NT2/D1 (cell line): ENCODE data around the gene ULBP3.

ENCODE experiments used
- DNase-seq: peaks from one replicate; pipeline ENCODE4 v3.0.0-alpha.2; 2011; ENCODE audit warnings: low read depth, low spot score
- H3K27me3 ChIP-seq: 2 replicates; pipeline ENCODE4 v1.6.0; 2011; ENCODE audit warnings: mild to moderate bottlenecking; ENCODE audit not compliant: insufficient read length, insufficient read depth
- H3K36me3 ChIP-seq: 2 replicates; pipeline ENCODE4 v1.6.1; 2011; ENCODE audit warnings: mild to moderate bottlenecking, low read length, mixed read lengths; ENCODE audit not compliant: insufficient read depth, insufficient read length
- H3K4me1 ChIP-seq: 2 replicates; pipeline ENCODE4 v1.5.1; 2011; ENCODE audit not compliant: insufficient read depth, insufficient read length
- H3K4me3 ChIP-seq: 2 replicates; pipeline ENCODE4 v1.5.1; 2011; ENCODE audit warnings: low read depth; ENCODE audit not compliant: insufficient read length
- H3K9ac ChIP-seq: 2 replicates; pipeline ENCODE4 v1.6.0; 2011; ENCODE audit warnings: low read depth; ENCODE audit not compliant: insufficient read length
- H3K9me3 ChIP-seq: 2 replicates; pipeline ENCODE4 v1.5.1; 2011; ENCODE audit warnings: mild to moderate bottlenecking, low read length; ENCODE audit not compliant: insufficient read depth
- SUZ12 ChIP-seq: IDR thresholded peaks from 2 replicates; pipeline ENCODE4 v1.6.1; 2011; ENCODE audit not compliant: insufficient read length, insufficient read depth; ENCODE audit errors: extremely low read depth
- YY1 ChIP-seq: IDR thresholded peaks from 2 replicates; pipeline ENCODE4 v1.6.1; 2011; ENCODE audit not compliant: insufficient read length, insufficient read depth
- ZNF274 ChIP-seq: IDR thresholded peaks from 2 replicates; pipeline ENCODE4 v1.6.1; 2011; ENCODE audit warnings: mild to moderate bottlenecking, low read depth, low read length

ULBP3 gene

DNA sequence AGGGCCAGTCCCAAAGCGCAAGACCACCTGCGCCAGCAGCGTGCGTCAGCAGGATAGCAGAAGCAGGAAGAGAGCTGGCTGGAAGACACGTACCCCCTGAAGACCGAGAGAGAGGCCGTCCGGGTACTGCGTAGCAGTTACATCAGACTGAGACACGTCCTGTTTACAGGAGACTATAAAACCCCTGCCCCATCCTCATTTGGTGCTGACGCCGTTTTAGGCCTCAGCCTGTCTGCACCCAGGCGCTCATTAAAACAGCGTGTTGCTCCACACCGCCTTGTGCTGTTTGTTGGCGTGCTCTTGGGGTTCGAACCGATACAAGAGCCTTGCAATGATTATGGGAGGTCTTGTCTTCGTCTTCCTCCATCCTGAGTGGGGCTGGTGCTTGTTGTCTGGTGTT is 31.8 kb upstream of the ULBP3 start:
- Histone ChIP-seq H3K9me3 (no peaks in the 10 kb centered on the region), H3K36me3 (no peaks in the 10 kb centered on the region), H3K9ac (no peak overlapping the region), H3K4me3 (no peak overlapping the region), H3K27me3 (no peaks in the 10 kb centered on the region), H3K4me1 (no peaks in the 10 kb centered on the region)
- no peak for TF ChIP-seq SUZ12
- TF ChIP-seq ZNF274, result no peak
- DNase-seq, result no peak

DNA sequence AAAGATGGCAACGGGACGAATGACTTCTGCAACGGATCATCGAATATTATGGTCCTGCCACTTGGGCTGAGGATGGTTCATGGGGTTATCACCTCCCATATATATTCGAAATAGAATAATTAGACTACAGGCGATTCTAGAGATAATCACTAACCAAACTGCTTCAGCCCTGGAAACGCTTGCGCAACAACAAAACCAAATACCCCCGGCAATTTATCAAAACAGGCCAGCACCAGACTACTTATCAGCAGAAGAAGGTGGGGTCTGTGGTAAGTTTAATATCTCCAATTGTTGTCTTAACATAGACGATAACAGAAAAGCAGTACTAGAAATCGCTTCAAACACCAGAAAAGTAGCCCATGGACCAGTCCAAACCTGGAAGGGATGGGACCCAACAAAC is 31.0 kb upstream of the ULBP3 start:
- no peak overlapping the region for H3K4me3 ChIP-seq
- H3K36me3 ChIP-seq, result no peaks in the 10 kb centered on the region
- H3K9me3 ChIP-seq, result no peaks in the 10 kb centered on the region
- no peak for DNase-seq
- H3K27me3 ChIP-seq, result no peaks in the 10 kb centered on the region
- no peak overlapping the region for H3K9ac ChIP-seq
- TF ChIP-seq YY1, result no peak
- TF ChIP-seq ZNF274, result no peak
- no peak for TF ChIP-seq SUZ12
- no peaks in the 10 kb centered on the region for H3K4me1 ChIP-seq

DNA sequence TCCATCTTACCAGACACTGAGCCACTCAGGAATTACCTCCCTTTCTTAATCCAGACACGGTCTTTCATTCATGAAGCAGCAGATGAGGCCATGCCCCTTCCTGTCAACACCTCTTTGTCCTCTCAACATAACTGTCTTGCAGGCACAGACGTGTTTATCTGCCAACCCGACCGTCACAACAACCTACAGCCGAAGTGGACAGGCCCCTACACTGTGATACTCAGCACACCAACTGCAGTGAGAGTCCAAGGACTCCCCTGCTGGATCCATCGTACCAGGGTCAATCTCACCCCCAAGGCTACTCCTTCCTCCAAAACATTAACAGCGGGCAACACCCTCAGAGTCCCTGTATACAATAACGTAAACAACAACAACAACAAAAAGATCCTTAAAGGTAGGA is 30.6 kb upstream of the ULBP3 start:
- H3K4me3 ChIP-seq, result no peak overlapping the region

DNA sequence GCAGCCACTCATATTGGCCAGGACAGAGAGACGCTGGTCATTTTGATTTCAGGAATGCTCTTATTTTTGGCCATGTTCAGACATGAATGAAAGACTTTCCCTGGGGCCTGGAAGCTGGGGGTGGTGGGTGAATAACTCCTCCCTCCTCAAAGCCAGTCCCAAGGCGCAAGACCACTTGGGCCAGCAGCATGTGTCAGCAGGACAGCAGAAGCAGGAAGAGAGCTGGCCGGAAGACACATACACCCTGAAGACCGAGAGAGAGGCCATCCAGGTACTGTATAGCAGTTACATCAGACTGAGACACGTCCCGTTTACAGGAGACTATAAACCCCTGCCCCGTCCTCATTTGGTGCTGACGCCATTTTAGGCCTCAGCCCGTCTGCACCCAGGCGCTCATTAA is 29.2 kb upstream of the ULBP3 start:
- no peaks in the 10 kb centered on the region for H3K9me3 ChIP-seq
- TF ChIP-seq YY1 (no peak), SUZ12 (no peak), ZNF274 (no peak)
- no peaks in the 10 kb centered on the region for H3K27me3 ChIP-seq
- H3K4me3 ChIP-seq, result no peak overlapping the region
- no peaks in the 10 kb centered on the region for H3K36me3 ChIP-seq
- DNase-seq, result no peak
- H3K9ac ChIP-seq, result no peak overlapping the region
- peaks cover 2% of the 10 kb centered on the region for H3K4me1 ChIP-seq

More for the DNA sequence above, 30.6 kb upstream of the ULBP3 start:
- TF ChIP-seq YY1 (no peak), ZNF274 (no peak), SUZ12 (no peak)
- Histone ChIP-seq H3K9me3 (no peaks in the 10 kb centered on the region), H3K4me1 (no peaks in the 10 kb centered on the region), H3K27me3 (no peaks in the 10 kb centered on the region), H3K9ac (no peak overlapping the region), H3K36me3 (no peaks in the 10 kb centered on the region)
- DNase-seq, result no peak

GRCh38 chr6:150093397-150093796 is 24.5 kb upstream of the ULBP3 start:
- Histone ChIP-seq H3K36me3 (no peaks in the 10 kb centered on the region), H3K9me3 (no peaks in the 10 kb centered on the region), H3K27me3 (no peaks in the 10 kb centered on the region), H3K9ac (no peak overlapping the region), H3K4me1 (peaks cover 2% of the 10 kb centered on the region), H3K4me3 (no peak overlapping the region)
- DNase-seq, result no peak
- TF ChIP-seq YY1 (no peak), ZNF274 (no peak), SUZ12 (no peak)

GRCh38 chr6:150091476-150091875 is 22.6 kb upstream of the ULBP3 start:
- H3K9ac ChIP-seq, result no peak overlapping the region
- no peaks in the 10 kb centered on the region for H3K9me3 ChIP-seq
- H3K4me3 ChIP-seq, result no peak overlapping the region
- H3K4me1 ChIP-seq, result peaks cover 2% of the 10 kb centered on the region
- TF ChIP-seq SUZ12 (no peak), ZNF274 (no peak), YY1 (no peak)
- no peaks in the 10 kb centered on the region for H3K27me3 ChIP-seq
- no peaks in the 10 kb centered on the region for H3K36me3 ChIP-seq
- no peak for DNase-seq

DNA sequence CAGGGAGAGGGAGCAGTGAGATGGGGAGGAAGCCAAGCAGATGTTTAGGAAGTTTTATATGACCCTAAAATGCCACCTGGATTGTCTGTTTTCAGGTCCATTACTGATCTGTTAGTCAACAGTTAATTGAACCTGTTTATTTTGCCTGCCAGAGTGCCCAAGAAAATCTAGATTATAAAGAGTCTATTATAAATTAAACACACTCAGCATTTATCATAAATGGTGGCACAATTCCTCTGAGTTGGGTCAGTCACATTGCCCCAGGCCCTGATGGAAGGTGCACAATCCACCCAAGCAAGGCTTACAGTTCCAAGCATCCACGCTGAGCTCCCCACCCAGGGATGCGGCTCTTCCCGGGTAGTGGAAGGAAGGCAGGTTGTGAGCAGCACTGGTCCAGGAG is 21.4 kb upstream of the ULBP3 start:
- no peak for DNase-seq
- H3K9me3 ChIP-seq, result no peaks in the 10 kb centered on the region
- H3K27me3 ChIP-seq, result no peaks in the 10 kb centered on the region
- no peak overlapping the region for H3K4me3 ChIP-seq
- H3K36me3 ChIP-seq, result no peaks in the 10 kb centered on the region
- no peak overlapping the region for H3K9ac ChIP-seq
- TF ChIP-seq YY1 (no peak), SUZ12 (no peak), ZNF274 (no peak)
- H3K4me1 ChIP-seq, result peaks cover 2% of the 10 kb centered on the region

- Histone ChIP-seq H3K4me1 (peaks cover 2% of the 10 kb centered on the region), H3K27me3 (no peaks in the 10 kb centered on the region), H3K9ac (no peak overlapping the region), H3K4me3 (no peak overlapping the region), H3K36me3 (no peaks in the 10 kb centered on the region), H3K9me3 (no peaks in the 10 kb centered on the region)
- TF ChIP-seq SUZ12 (no peak), ZNF274 (no peak), YY1 (no peak)
- DNase-seq, result no peak
Observed at GRCh38 chr6:150088481-150089154, 19.7 kb upstream of the ULBP3 start.
